ENCODE data around the gene BACH1. TPM values are rescaled to one million over a fixed set of nuclear protein-coding genes. Genes with fewer than 3 reads are reported as not detected.

Gene BACH1
- total and polyA plus RNA-seq, 2 of the 8 experiments (the other 6 are each of a cell fraction or from before 2014, with no cell fraction given), result 6.9 to 50.7 TPM

DNA sequence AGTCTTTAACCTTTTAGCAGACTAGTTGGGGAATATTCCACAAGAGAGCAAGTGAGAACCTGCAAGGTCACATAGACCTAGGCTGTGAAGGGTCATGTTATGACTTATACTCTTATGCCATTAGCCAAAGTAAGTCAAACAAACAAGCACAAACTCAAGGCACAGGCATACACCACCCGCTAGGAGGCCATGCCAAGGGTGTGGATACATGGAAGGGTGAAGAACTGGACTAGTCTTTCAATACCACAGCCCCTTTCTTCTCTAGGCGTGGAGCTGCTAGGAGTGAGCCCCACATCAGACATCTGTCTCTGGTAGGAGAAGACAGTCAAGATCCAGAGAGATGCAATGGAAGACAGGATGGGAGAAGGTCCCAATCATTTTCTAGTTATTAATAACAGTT is 68.6 kb downstream of the BACH1 start:
- Histone ChIP-seq H3K4me2 (ENCODE audit: insufficient read depth in 1 of 2, low read depth in 2 of 2, low read length in 2 of 2) (no peak overlapping the region), H4K20me1 (replicated peaks in 1 of 2; ENCODE audit: control insufficient read depth in 1 of 2, insufficient read depth in 2 of 2, low read length in 2 of 2) (no peaks in the 10 kb centered on the region), H3K27ac (ENCODE audit: low read depth, low read length) (no peak overlapping the region), H3K4me3 (ENCODE audit: extremely low read depth in 1 of 4, insufficient read depth in 2 of 4, low read depth in 3 of 4, low read length in 4 of 4) (no peak overlapping the region), H3K4ac (replicated peaks; ENCODE audit: insufficient read length, low read depth, low read length) (no peak overlapping the region), H4K5ac (ENCODE audit: insufficient read length, low read depth, low read length) (no peak overlapping the region), H2BK15ac (ENCODE audit: low read length) (no peak overlapping the region), H3K23ac (ENCODE audit: insufficient read length) (no peak overlapping the region), H3K9me3 (ENCODE audit: insufficient read depth in 2 of 2, low read depth in 1 of 2, low read length in 1 of 2) (no peaks in the 10 kb centered on the region), H2BK5ac (ENCODE audit: low read depth, low read length) (no peak overlapping the region), H3K79me1 (ENCODE audit: low read depth, low read length) (no peaks in the 10 kb centered on the region), H3K36me3 (ENCODE audit: control insufficient read depth in 2 of 4, insufficient read depth in 4 of 4, low read length in 3 of 4) (no peaks in the 10 kb centered on the region; a peak in 1 of 8 replicates), H3K27me3 (replicated peaks in 1 of 4; ENCODE audit: control insufficient read depth in 3 of 4, extremely low read depth in 1 of 4, insufficient read depth in 3 of 4, low read length in 3 of 4) (no peaks in the 10 kb centered on the region), H2BK12ac (ENCODE audit: low read depth, low read length) (no peak overlapping the region), H3K4me1 (replicated peaks in 1 of 4; ENCODE audit: control insufficient read depth in 3 of 4, insufficient read depth in 4 of 4, low read length in 3 of 4) (no peaks in the 10 kb centered on the region), H3K79me2 (ENCODE audit: control insufficient read depth in 1 of 2, insufficient read depth in 2 of 2, low read length in 2 of 2) (no peaks in the 10 kb centered on the region), H3K56ac (replicated peaks; ENCODE audit: insufficient read length, low read depth, low read length) (no peak overlapping the region), H2BK20ac (ENCODE audit: low read length) (no peak overlapping the region), H4K91ac (replicated peaks; ENCODE audit: insufficient read length, low read length) (no peak overlapping the region), H4K8ac (ENCODE audit: extremely low read depth, insufficient read depth, low read length) (no peak overlapping the region), H2AFZ (ENCODE audit: low read length) (no peak overlapping the region), H3K23me2 (ENCODE audit: low read depth, low read length) (no peaks in the 10 kb centered on the region), H3K9ac (replicated peaks in 1 of 4; ENCODE audit: extremely low read depth in 1 of 4, low read depth in 3 of 4, low read length in 3 of 4) (no peak overlapping the region), H3K18ac (ENCODE audit: extremely low read depth, low read length) (no peak overlapping the region), H3K14ac (ENCODE audit: insufficient read length) (no peak overlapping the region), H2AK5ac (ENCODE audit: low read depth, low read length) (no peak overlapping the region), H2BK120ac (replicated peaks; ENCODE audit: low read depth, low read length) (no peak overlapping the region)
- POLR2A ChIA-PET (ENCODE audit: partially characterized antibody), result no interaction called here
- TF ChIP-seq, protein P1, sequence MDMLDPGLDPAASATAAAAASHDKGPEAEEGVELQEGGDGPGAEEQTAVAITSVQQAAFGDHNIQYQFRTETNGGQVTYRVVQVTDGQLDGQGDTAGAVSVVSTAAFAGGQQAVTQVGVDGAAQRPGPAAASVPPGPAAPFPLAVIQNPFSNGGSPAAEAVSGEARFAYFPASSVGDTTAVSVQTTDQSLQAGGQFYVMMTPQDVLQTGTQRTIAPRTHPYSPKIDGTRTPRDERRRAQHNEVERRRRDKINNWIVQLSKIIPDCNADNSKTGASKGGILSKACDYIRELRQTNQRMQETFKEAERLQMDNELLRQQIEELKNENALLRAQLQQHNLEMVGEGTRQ (IDR thresholded peaks at IDR 0.05; ENCODE audit: low read length), result no peak
- FAIRE-seq (no peak), DNase-seq (ENCODE audit: low read depth in 1 of 2, low spot score in 2 of 2) (no peak)
- 95% methylated on average over 2 of the region's 2 CpGs; no CpG with 5 or more reads in 1 of the 2 experiments for WGBS, 2 experiments (ENCODE audit: extremely low coverage in 1 of 2, insufficient coverage in 1 of 2, insufficient read length in 1 of 2, insufficient replicate concordance in 2 of 2, low coverage in 1 of 2, low lambda C conversion rate in 2 of 2, missing lambda C conversion rate in 1 of 2)
- CTCF ChIA-PET (ENCODE audit: partially characterized antibody), result interaction anchor here (0.6 to 1.7 kb wide), 3 partner anchors 10 to 939 kb away, joined by 3 to 6 read pairs (median 3); no protein-coding TSS in a partner anchor

Data from H1 (cell line).